ENCODE measurements around the gene ESRRA.

- TF ChIP-seq EZH2 (IDR thresholded peaks at IDR 0.05): no peak
- TF ChIP-seq POLR2AphosphoS5 (IDR thresholded peaks at IDR 0.05; ENCODE audit: borderline replicate concordance, low read depth, low read length): no peak
- TF ChIP-seq FOXP2 (optimal IDR thresholded peaks at IDR 0.05; ENCODE audit: control extremely low read depth, extremely low read length, insufficient read depth): no peak
Measured at GRCh38 chr11:64321026-64321425, 15.7 kb downstream of the ESRRA start.
